CMK (cell line): ENCODE results near the gene PDLIM7.
A peak's percentile ranks its signal among the peaks of the same experiment; 100 is the strongest.

Experiments used
- DNase-seq: peaks from one replicate; pipeline ENCODE4 v3.0.0-alpha.2; 2010; ENCODE audit warnings: low read depth

PDLIM7 gene

DNA sequence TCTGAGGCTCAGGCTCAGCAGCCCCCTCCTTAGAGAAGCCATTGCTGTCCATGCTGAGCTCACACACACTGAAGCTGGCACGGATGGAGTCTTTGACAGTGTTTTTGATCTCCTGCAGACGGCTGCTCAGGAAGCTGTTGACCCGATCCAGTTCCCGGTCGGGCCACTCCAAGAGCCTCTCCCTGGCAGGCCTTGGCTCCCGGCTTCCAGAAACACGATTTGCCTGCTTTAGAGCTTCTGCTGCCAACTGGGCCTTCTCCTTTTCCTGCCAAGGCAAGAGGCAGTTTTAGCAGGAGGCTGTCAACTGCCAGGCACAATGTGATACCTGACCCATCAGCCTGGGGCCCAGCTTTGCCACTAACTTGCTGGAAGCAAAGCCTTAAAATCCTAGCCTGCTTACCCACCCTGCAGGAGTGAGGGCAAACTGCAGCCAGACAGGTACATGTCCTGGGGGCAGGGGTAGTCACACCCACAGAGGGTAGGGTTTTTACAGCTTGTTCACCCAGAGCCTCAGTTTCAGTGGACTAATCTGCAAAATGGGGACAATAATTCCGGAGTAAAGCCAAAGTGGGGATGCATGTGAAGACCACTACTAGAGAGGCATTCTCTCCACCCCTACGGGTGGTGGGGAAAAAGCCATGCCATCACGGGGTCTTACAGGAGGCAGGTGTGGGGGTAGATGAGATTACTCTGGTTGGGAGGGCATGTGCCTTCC is 27.7 kb upstream of the PDLIM7 start:
- DNase-seq = no peak

GRCh38 chr5:177524539-177524900 is 27.1 kb upstream of the PDLIM7 start:
- DNase-seq = no peak

GRCh38 chr5:177523711-177524538 is 26.5 kb upstream of the PDLIM7 start:
- DNase-seq = no peak

DNA sequence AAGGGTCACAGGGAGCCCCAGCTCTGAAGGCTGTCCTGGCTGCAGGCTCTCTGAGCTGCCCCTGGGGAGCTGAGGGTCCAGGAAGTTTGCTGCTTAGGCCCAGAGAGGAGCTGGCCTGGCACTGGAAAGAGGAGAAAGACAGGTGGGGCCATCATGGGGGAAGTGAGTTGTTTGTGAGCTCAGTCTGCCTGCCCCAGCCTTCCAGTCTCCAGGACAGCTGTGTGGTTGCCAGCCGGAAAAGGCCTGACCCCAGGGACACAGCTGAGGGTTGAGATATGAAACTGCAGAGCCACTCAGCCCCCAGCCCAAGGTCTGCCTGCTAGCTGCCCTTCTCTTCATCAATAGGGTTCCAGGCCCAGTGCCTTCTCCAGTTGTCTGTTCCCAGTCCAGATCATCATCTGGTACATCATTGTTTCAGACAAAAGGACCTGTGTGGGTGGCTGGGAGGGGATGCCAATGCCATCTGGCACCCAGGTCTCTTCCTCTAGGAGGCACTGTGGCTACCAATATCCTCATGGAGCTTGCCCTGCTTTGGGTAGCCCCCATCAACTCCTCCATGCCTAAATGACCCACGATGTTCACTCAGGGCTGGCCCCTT is 23.6 kb upstream of the PDLIM7 start:
- DNase-seq = no peak

DNA sequence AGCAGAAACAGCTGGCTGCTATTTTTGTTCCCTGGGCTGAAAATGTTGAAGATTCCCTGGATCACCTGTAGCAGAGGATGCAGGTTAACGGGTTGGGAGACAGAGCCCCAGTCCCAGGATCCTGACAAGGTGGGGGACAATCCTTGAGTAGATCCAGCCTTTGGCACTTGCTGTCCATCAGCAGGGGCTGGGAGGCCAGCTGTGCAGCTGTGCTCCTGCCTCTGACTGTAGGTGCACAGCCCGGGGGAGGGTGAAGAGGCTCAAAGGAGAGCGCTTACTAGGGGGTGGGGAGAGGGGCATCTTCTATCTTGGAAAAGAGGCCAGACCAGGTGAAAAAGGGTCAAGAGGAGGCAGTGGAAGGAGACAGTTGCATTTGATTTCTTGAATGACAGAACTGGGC is 22.9 kb upstream of the PDLIM7 start:
- no peak for DNase-seq

GRCh38 chr5:177519463-177520235 is 22.2 kb upstream of the PDLIM7 start:
- no peak for DNase-seq

DNA sequence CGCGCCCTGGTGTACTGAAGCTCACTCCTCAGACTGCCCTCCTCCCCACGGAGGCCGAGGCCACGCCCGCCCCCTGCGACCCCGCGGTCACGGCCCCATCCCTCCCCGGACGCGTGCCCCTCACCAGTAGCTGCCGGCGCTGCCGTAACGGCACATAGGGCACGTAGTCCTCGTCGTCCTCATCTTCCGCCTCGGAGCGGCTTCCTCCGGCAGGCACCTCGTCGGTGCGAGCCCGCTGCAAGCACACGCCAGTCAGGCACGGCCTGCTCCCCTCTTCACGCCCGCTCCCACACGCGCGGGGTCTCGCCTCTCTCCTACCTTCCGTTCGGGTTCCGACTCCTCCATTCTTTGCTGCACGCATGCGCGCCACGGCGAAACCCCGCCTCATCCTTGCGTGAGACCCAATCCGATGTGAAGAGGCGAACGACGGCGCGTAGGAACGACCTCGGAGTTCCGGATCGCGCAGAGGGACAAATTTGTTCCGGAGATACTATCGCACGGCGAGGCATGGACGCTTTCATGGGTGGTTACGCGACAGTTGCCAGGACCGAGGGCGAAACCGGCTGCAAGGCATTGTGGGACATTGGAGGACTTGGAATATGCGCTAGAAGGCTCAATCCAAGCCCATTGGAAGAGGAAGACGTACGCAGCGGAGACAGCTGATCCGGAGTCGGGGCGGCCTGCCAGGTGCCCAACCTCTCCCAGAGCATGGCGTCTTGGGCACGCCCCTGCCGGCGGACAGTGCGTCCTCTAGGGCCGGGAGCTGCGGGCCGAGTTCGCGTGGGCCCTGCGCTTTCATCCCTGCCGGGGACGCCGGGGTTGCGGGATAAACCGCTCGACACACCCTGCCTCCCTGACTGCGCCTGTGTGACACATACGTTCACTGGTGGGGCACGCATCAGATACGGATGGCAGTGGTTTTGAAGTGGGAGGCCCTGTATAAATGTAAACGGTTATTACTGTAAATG is 19.5 kb upstream of the PDLIM7 start, which contains the start of gene DDX41:
Gene DDX41 (minus strand): TSS at position 361 of the 968 bp plus-strand sequence. CDS start 16 bp downstream, at position 345.
- DNase-seq = peak; percentile 96

DNA sequence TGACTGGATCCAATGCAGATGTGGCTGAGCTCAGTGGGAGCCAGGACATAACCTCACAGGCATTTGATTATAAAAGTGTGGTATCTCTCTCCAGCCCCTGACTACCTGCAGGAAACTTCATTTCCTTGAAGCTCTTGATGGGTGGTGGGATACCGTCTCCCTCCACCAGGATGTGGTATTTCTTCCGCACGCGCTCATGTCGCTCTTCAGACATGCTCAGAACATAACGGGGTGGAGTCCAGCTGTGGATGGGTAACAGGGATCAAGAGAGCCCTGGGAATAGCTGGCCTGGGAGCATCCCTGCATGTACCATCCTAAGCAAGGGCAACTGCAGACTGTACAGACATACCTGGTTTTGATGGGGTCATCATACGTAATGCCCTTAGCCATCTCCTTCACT is 18.2 kb upstream of the PDLIM7 start:
- DNase-seq = no peak

- DNase-seq = no peak
Observed at GRCh38 chr5:177514541-177514940, 17.1 kb upstream of the PDLIM7 start.

GRCh38 chr5:177513500-177513899 is 16.1 kb upstream of the PDLIM7 start:
- no peak for DNase-seq

DNA sequence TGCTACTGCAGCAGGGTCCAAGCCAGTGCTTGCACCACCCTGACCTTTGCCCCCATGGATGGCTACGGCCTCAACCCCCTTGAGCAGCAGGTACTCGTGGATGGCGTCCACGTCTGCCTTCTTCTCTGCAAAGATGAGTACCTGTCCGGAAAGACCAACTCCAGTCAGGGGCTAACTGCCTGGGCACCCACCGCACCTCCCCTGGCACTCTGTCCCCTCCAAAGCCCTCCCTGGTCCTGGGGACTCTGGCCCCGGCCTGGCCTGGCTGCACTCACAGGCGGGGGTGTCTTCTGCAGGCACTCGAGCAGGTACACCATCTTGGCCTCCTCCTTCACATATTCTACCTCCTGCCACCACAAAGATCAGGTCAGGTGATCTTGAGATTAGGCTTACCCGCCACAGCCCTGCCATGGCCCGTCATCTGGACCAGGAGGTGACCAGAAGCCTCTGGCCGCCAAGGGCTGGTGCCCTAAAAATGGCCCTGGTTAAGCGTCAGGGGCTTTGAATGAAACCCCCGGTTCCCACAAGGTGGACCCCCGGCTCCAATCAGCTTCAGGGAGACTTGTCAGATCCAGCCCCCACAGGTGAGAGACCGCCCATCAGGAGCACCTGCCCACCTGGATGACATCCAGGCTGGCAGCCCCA is 15.5 kb upstream of the PDLIM7 start:
- no peak for DNase-seq

DNA sequence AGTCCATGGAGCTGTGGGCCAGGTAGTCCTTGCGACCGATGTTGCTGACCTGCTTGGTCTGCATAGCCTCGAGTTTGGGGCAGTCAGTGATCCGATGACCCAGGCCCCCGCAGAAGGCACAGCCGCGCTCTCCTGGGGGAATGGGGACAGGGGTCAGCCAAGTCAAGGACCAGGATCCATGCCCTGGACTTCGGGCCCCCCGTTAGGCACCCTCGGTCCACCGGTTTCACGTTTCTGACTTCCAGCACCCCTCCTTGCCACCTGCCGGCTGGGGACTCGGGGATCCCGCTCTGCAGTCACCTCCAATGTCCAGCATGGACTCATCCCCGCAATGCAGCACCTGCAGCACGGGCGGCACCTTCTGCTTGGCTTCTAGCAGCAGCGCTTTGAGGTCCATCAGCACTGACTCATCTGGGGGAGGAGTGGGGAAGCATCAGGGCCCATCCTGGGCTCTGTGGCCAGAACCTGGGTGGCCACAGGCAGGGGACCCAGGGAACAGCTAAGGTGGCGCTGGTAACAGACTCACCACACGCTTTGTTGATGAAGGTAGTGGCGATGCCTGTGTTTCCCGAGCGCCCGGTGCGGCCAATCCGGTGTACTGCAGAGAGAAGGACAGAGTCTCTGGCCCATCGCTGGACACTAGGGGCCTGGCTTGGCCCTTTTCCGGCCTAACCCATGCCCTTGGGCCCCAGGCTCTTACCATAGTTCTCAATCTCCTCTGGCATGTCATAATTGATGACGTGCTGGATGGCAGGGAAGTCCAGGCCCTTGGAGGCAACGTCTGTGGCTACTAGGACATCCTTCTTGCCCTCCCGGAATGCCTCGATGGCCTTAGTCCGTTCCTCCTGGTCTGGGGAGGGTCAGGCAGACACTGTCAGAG is 14.6 kb upstream of the PDLIM7 start:
- DNase-seq = no peak

- no peak for DNase-seq
Observed at GRCh38 chr5:177511181-177511580, 13.8 kb upstream of the PDLIM7 start.

- no peak for DNase-seq
Observed at GRCh38 chr5:177510567-177511053, 13.2 kb upstream of the PDLIM7 start.

- no peak for DNase-seq
Observed at GRCh38 chr5:177509991-177510566, 12.7 kb upstream of the PDLIM7 start.

DNA sequence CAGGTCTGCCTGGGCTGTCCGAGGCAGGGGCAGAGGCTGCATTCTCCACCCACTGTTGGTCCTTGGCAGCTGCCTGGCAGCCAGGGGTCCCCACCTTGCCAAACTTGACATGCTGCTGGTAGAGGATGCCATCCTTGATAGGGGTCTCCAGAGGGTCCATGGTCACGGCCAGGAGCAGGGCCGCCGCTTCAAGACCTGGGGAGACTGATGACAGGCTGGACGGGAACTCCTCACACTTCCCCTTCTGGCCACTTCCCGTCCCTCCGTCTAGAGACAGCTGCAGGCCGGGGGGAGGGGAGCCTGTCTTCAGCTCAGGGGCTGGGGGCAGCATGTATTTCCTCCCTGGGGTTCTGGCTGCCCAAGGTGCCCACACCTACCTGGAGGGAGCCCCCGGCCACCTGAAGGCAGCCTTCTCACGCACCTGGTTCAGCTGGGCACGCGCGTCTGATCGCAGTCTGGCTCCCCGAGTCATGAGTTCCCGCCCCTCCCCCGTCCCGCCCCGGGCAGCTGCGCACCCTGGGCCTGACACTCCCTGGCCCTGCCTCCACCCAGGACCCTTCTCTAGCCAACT is 12.1 kb upstream of the PDLIM7 start, which contains the start of gene DOK3:
Gene DOK3 (minus strand): TSS at position 446 of the 571 bp plus-strand sequence. CDS start 286 bp downstream, at position 160.
- no peak for DNase-seq

DNA sequence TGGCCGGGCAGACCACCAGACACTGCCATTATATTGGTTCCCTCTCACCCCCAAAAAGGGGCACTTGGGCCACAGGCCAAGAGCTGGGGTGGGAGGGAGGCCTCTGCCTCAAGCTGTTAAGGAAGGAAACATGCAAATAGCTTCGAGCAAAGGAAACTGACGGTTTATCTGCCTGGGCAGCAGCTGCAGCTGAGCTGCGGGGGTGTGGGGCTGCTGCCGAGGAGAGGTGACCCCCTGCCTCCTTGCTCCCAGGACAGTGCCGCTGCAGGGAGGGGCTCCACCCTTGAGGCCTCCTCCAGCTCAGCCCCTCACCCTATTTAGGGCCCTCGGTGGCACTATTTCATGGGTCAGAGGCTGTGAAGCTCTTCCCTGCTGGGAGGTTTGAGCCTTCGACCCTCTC is 11.4 kb upstream of the PDLIM7 start:
- DNase-seq = no peak

DNA sequence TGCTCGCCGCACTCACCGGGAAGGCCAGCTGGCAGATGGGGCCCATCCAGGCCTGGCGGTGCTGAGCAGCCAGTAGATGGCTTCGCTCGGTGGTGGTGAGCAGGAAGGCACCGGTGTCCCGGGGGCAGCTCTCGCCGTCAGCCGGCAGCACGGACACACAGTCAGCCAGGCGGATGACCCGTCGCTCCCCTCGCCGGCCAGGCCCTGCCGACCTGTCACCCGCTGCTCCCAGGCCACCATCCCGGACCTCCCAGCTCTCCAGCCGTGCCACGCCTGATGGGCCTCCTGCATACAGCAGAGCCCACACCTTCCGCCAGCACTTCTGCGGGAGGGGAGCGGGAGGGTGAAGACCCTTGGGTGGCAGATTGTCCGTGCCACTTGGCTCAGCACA is 10.8 kb upstream of the PDLIM7 start:
- no peak for DNase-seq
